HCT116 (cell line): Measurements from ENCODE around the gene STARD7.

Experiments
- CTCF ChIP-seq, 3 experiments: fragments of 200-600 bp in 1 of 3; sonication (generic) in 1 of 3; IDR thresholded peaks in 2 of 3; conservative IDR thresholded peaks in 1 of 3; 2 replicates each; pipeline ENCODE4 v1.5.1; 2012 to 2017; ENCODE audit warnings: low read depth in 2 of 3, low read length in 2 of 3, antibody characterized with exemption in 1 of 3, borderline replicate concordance in 1 of 3, control low read depth in 1 of 3, mild to moderate bottlenecking in 1 of 3, mixed read lengths in 1 of 3, mixed run types in 1 of 3, moderate library complexity in 1 of 3; ENCODE audit not compliant: insufficient read depth in 1 of 3
- ELF1 ChIP-seq: IDR thresholded peaks from 2 replicates; pipeline ENCODE4 v1.6.1; 2012; ENCODE audit warnings: low read depth, borderline replicate concordance
- POLR2A ChIP-seq: IDR thresholded peaks from 2 replicates; pipeline ENCODE4 v1.7.0; 2011; ENCODE audit warnings: borderline replicate concordance; ENCODE audit not compliant: insufficient read depth, insufficient read length; ENCODE audit errors: extremely low read depth
- POLR2AphosphoS5 ChIP-seq: IDR thresholded peaks from 2 replicates; pipeline ENCODE4 v1.6.1; 2011; ENCODE audit warnings: mild to moderate bottlenecking, low read depth, low read length, moderate library complexity
- RAD21 ChIP-seq: IDR thresholded peaks from 2 replicates; pipeline ENCODE4 v1.6.1; 2012; ENCODE audit warnings: low read depth, mild to moderate bottlenecking
- ZFX ChIP-seq: fragments of 450-650 bp; IDR thresholded peaks from 2 replicates; pipeline ENCODE4 v1.6.1; 2017
- ZNF274 ChIP-seq: fragments of 200-500 bp; sonication (Bioruptor generic); IDR thresholded peaks from 2 replicates; pipeline ENCODE4 v1.6.1; 2014; ENCODE audit warnings: mild to moderate bottlenecking, low read depth, low read length, inconsistent platforms
- TF ChIP-seq, protein P1 (sequence below): IDR thresholded peaks from 2 replicates; pipeline ENCODE4 v1.6.1; 2012
- TF ChIP-seq, protein P2 (sequence below): IDR thresholded peaks from 2 replicates; pipeline ENCODE4 v1.6.1; 2012

DNA sequence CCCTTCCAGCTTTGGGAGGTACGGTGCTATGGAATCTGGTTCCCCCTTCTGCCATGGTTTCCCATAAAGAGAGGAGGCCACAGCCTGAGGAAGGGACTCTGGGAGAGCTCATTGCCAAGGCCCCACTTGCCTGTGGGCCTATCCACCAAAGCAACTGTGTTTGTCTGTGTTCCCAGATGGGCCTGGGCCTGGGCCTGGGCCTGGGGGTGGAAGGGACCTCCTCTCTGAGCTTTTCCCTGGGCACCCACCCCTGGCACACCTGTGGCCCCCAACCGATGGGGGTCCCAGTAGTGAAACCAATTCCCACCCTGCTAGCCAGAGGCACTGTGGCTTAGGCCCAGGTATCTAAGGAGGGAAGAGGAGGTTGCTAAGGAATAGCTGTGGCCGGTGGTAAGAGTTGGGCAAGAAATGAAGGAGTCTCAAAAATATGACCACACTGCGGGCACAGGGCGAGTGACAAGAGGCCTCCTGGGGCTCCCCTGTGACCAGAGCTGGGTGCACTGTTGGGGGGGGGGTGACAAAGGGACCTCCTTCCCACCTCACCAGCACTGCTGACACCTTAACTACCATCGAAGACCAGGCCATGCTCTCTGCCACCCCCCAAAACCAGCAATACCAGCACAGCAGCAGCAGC lies 58.5 kb downstream of the STARD7 start:
- TF ChIP-seq CTCF (IDR thresholded peaks at IDR 0.05 in 2 of 3, conservative IDR thresholded peaks at IDR 0.05 in 1 of 3; ENCODE audit: borderline replicate concordance in 1 of 3, insufficient read depth in 1 of 3, low read depth in 2 of 3, low read length in 2 of 3) (no peak), ZFX (no peak), ZNF274 (no peak), ELF1 (no peak), POLR2A (no peak), RAD21 (no peak), POLR2AphosphoS5 (no peak)
- TF ChIP-seq, protein P1, sequence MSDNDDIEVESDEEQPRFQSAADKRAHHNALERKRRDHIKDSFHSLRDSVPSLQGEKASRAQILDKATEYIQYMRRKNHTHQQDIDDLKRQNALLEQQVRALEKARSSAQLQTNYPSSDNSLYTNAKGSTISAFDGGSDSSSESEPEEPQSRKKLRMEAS, result no peak
- TF ChIP-seq, protein P2, sequence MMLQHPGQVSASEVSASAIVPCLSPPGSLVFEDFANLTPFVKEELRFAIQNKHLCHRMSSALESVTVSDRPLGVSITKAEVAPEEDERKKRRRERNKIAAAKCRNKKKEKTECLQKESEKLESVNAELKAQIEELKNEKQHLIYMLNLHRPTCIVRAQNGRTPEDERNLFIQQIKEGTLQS, result no peak
